ENCODE data around the gene TUBA3D. TPM values are rescaled to one million over a fixed set of nuclear protein-coding genes. Genes with fewer than 3 reads are reported as not detected.
"Not testable (repeated sequence)": the region's sequence is repeated elsewhere in the genome, so short reads cannot be mapped to it uniquely, and the experiment has no call there.

The TUBA3D gene
- total RNA-seq, 2 experiments from 2014 or later: not detected

DNA sequence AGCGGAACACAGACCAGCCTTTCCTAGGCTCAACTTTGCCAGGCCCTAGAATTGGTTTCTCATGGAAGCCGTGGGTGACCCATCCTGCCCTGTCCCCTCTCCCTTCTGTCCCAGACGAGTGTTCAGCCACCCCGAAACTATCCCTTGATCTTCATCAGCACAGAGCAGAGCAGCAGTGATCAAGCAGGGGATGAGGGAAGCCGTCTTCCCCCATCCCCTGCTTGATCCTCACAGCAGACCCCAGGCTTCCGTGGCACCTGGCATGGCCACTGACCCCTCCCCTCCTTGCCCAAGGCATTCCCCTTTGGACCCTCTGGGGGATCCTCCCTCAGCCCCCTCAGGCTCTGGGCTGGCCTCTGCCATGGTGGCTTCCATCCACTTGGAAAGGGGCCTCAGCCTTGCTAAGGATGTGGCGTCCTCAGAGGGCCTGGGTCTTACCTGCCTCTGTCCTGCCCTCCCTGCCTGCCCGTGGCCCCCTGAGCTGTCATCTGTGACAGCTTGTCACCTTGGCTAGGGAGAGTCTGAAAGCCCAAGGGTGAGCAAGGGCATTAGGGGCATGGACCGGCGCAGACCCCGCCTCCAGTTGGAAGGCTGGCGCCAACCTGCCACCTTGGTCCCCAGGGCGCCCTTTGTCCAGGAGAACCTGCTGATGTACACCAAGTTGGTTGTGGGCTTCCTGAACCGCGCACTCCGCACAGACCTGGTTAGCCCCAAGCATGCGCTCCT, 41.4 kb downstream of the TUBA3D start:
- Histone ChIP-seq H3K4me3 (ENCODE audit: low read depth, low read length, poor library complexity, severe bottlenecking) (no peak overlapping the region), H3K4me2 (ENCODE audit: low read length) (no peak overlapping the region), H3K27ac (ENCODE audit: low read depth, low read length, poor library complexity, severe bottlenecking) (no peak overlapping the region), H3K9me2 (ENCODE audit: insufficient read depth, low read length) (no peaks in the 10 kb centered on the region), H3K4me1 (ENCODE audit: insufficient read depth, low read length, poor library complexity, severe bottlenecking) (peaks cover 4% of the 10 kb centered on the region), H3K79me2 (ENCODE audit: insufficient read depth, low read depth, low read length) (no peaks in the 10 kb centered on the region), H4K20me1 (ENCODE audit: insufficient read depth, low read length) (no peaks in the 10 kb centered on the region), H3K9me3 (ENCODE audit: low read length) (no peaks in the 10 kb centered on the region), H2AFZ (ENCODE audit: low read length) (no peak overlapping the region), H3K36me3 (ENCODE audit: insufficient read depth, low read length) (peaks cover 75% of the 10 kb centered on the region)
- intact Hi-C loops (cut with micrococcal nuclease; ENCODE audit: unreplicated experiment): no loop called here
- ChIA-PET POLR2A (no interaction called here), CTCF (ENCODE audit: unreplicated experiment) (no interaction called here)
- no TSS peak for BruUV-seq (replicated peaks)
- TF ChIP-seq, protein P1, sequence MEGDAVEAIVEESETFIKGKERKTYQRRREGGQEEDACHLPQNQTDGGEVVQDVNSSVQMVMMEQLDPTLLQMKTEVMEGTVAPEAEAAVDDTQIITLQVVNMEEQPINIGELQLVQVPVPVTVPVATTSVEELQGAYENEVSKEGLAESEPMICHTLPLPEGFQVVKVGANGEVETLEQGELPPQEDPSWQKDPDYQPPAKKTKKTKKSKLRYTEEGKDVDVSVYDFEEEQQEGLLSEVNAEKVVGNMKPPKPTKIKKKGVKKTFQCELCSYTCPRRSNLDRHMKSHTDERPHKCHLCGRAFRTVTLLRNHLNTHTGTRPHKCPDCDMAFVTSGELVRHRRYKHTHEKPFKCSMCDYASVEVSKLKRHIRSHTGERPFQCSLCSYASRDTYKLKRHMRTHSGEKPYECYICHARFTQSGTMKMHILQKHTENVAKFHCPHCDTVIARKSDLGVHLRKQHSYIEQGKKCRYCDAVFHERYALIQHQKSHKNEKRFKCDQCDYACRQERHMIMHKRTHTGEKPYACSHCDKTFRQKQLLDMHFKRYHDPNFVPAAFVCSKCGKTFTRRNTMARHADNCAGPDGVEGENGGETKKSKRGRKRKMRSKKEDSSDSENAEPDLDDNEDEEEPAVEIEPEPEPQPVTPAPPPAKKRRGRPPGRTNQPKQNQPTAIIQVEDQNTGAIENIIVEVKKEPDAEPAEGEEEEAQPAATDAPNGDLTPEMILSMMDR (conservative IDR thresholded peaks at IDR 0.05; ENCODE audit: low read length): no peak
- TF ChIP-seq EZH2phosphoT487 (IDR thresholded peaks at IDR 0.05; ENCODE audit: borderline replicate concordance, low read depth, low read length): no peak
- DNase-seq (ENCODE audit: low spot score): no peak

DNA sequence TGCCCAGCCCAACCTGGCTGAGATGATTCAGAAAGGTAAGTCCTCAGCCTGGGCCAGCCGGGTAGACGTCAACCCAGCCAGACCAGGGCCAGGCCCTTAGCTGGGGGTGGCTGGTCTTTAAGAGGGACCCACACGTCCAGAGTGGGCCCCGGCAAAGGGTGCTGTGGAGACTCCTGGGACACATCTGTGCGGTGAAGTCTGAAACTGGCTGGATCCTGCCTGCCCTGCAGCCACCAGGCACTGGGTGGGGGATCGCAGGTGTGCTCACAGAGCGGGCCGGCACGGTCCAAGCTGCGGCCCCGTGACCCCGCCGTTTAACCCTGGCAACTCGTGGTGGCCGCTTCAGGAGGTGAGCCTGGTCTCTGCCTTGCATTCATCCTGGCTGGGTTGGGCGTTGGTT, 41.9 kb downstream of the TUBA3D start:
- DNase-seq (ENCODE audit: low spot score); H3K9me2 ChIP-seq (ENCODE audit: insufficient read depth, low read length); H3K27ac ChIP-seq (ENCODE audit: low read depth, low read length, poor library complexity, severe bottlenecking); BruUV-seq (replicated peaks); H4K20me1 ChIP-seq (ENCODE audit: insufficient read depth, low read length); H2AFZ ChIP-seq (ENCODE audit: low read length); H3K4me3 ChIP-seq (ENCODE audit: low read depth, low read length, poor library complexity, severe bottlenecking); H3K4me1 ChIP-seq (ENCODE audit: insufficient read depth, low read length, poor library complexity, severe bottlenecking); H3K79me2 ChIP-seq (ENCODE audit: insufficient read depth, low read depth, low read length); H3K9me3 ChIP-seq (ENCODE audit: low read length); CTCF ChIA-PET (ENCODE audit: unreplicated experiment); POLR2A ChIA-PET; H3K4me2 ChIP-seq (ENCODE audit: low read length); intact Hi-C loops (cut with micrococcal nuclease; ENCODE audit: unreplicated experiment): not testable (repeated sequence)
- peaks cover 69% of the 10 kb centered on the region for H3K36me3 ChIP-seq (ENCODE audit: insufficient read depth, low read length)

DNA sequence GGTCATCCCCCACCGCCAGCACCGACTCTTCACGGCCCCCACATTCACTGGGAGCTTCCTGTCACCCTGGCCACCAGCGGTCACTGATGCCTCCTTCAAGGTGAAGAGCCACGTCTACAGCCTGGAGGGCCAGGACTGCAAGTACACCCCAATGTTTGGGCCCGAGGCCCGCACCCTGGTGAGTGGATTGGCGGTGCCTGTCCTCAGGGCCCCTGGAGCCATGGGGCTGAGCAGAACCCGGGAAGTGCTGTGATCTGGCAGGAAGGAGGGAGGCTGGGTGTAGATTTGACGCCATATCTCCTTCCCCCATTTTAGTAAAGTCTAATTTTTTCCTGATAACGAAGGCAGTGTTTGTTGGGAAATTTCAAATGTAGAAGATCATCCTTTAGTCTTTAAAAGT, 42.6 kb downstream of the TUBA3D start:
- H3K27ac ChIP-seq (ENCODE audit: low read depth, low read length, poor library complexity, severe bottlenecking); H2AFZ ChIP-seq (ENCODE audit: low read length); H3K79me2 ChIP-seq (ENCODE audit: insufficient read depth, low read depth, low read length); CTCF ChIA-PET (ENCODE audit: unreplicated experiment); H3K4me1 ChIP-seq (ENCODE audit: insufficient read depth, low read length, poor library complexity, severe bottlenecking); BruUV-seq (replicated peaks); POLR2A ChIA-PET; H4K20me1 ChIP-seq (ENCODE audit: insufficient read depth, low read length); H3K4me2 ChIP-seq (ENCODE audit: low read length); DNase-seq (ENCODE audit: low spot score); H3K9me3 ChIP-seq (ENCODE audit: low read length); H3K9me2 ChIP-seq (ENCODE audit: insufficient read depth, low read length); intact Hi-C loops (cut with micrococcal nuclease; ENCODE audit: unreplicated experiment); H3K4me3 ChIP-seq (ENCODE audit: low read depth, low read length, poor library complexity, severe bottlenecking): not testable (repeated sequence)
- peaks cover 64% of the 10 kb centered on the region for H3K36me3 ChIP-seq (ENCODE audit: insufficient read depth, low read length)

DNA sequence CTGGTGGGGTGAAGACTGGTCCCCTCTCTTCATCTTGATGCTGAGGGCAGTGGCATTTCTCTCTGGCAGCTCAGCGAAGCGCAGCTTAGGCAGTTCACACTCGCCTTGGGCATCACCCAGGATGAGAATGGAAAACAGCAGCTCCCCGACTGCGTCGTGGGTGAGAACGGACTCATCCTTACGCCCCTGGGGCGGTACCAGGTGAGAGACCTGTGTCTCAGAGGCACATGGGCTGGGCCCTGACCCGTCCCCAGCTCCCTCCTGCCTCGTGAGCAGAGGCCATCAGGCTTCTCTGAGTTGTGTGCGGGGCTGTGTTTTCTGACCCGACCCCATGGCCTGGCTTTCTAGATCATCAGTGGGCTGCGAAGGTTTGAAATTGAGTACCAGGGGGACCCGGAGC, 43.5 kb downstream of the TUBA3D start:
- CTCF ChIA-PET (ENCODE audit: unreplicated experiment): no interaction called here
- intact Hi-C loops (cut with micrococcal nuclease; ENCODE audit: unreplicated experiment): no loop called here
- no TSS peak for BruUV-seq (replicated peaks)

DNA sequence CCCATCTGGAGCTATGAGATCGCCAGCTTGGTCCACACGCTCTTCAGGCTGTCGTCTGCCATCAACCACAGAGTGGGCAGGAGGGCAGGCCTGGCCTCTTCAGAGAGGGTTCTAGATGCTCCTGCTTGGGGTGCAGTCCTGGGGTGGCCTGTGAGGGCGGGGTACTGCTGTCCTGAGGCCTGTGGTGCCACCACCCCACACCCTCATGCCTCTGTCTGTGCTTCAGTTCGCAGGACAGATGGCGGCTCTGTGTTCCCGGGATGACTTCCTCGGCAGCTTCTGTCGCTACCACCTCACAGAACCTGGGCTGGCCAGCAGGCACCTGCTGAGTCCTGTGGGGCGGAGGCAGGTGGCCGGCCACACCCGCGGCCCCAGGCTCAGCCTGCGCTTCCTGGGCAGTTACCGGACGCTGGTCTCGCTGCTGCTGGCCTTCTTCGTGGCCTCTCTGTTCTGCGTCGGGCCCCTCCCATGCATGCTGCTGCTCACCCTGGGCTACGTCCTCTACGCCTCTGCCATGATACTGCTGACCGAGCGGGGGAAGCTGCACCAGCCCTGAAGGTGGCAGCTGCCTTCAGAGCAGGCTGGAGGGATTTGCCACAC, 44.1 kb downstream of the TUBA3D start:
- POLR2A ChIA-PET; H3K9me2 ChIP-seq (ENCODE audit: insufficient read depth, low read length); BruUV-seq (replicated peaks); H3K9me3 ChIP-seq (ENCODE audit: low read length); H3K4me3 ChIP-seq (ENCODE audit: low read depth, low read length, poor library complexity, severe bottlenecking); H3K4me2 ChIP-seq (ENCODE audit: low read length); H4K20me1 ChIP-seq (ENCODE audit: insufficient read depth, low read length); DNase-seq (ENCODE audit: low spot score); H3K4me1 ChIP-seq (ENCODE audit: insufficient read depth, low read length, poor library complexity, severe bottlenecking); CTCF ChIA-PET (ENCODE audit: unreplicated experiment); H3K27ac ChIP-seq (ENCODE audit: low read depth, low read length, poor library complexity, severe bottlenecking); H3K79me2 ChIP-seq (ENCODE audit: insufficient read depth, low read depth, low read length); H2AFZ ChIP-seq (ENCODE audit: low read length): not testable (repeated sequence)
- intact Hi-C loops (cut with micrococcal nuclease; ENCODE audit: unreplicated experiment): loop anchor here (10.0 kb wide), 1 partner anchor 155 kb away; no protein-coding TSS in a partner anchor
- peaks cover 51% of the 10 kb centered on the region for H3K36me3 ChIP-seq (ENCODE audit: insufficient read depth, low read length)

More for the DNA sequence above, 43.5 kb downstream of the TUBA3D start:
- no peaks in the 10 kb centered on the region for H3K9me2 ChIP-seq (ENCODE audit: insufficient read depth, low read length)
- H3K27ac ChIP-seq (ENCODE audit: low read depth, low read length, poor library complexity, severe bottlenecking): no peak overlapping the region
- POLR2A ChIA-PET: no interaction called here
- no peak overlapping the region for H3K4me3 ChIP-seq (ENCODE audit: low read depth, low read length, poor library complexity, severe bottlenecking)
- H3K4me1 ChIP-seq (ENCODE audit: insufficient read depth, low read length, poor library complexity, severe bottlenecking): peaks cover 5% of the 10 kb centered on the region
- H3K9me3 ChIP-seq (ENCODE audit: low read length): no peaks in the 10 kb centered on the region
- DNase-seq (ENCODE audit: low spot score): no peak
- no peak overlapping the region for H3K4me2 ChIP-seq (ENCODE audit: low read length)
- no peak for TF ChIP-seq EZH2phosphoT487 (IDR thresholded peaks at IDR 0.05; ENCODE audit: borderline replicate concordance, low read depth, low read length)
- TF ChIP-seq, protein P1 (conservative IDR thresholded peaks at IDR 0.05; ENCODE audit: low read length): no peak
- no peaks in the 10 kb centered on the region for H3K79me2 ChIP-seq (ENCODE audit: insufficient read depth, low read depth, low read length)
- H2AFZ ChIP-seq (ENCODE audit: low read length): no peak overlapping the region
- H3K36me3 ChIP-seq (ENCODE audit: insufficient read depth, low read length): peaks cover 55% of the 10 kb centered on the region
- H4K20me1 ChIP-seq (ENCODE audit: insufficient read depth, low read length): no peaks in the 10 kb centered on the region

All from OCI-LY7 (cell line).